ENCODE data around the gene NEURL4. TPM values are rescaled to one million over a fixed set of nuclear protein-coding genes. Genes with fewer than 3 reads are reported as not detected.

NEURL4 gene
- total and polyA plus RNA-seq, 2 donors (not counting 1 experiment from before 2014, with no cell fraction given): 54.6 to 85.2 TPM

GRCh38 chr17:7282752-7283321, 46.3 kb downstream of the NEURL4 start:
- peak overlapping the region; percentile 98 for H3K4me2 ChIP-seq (replicated peaks; ENCODE audit: low read depth, low read length, poor library complexity, severe bottlenecking)
- H3K4me3 ChIP-seq (ENCODE audit: control extremely low read depth in 1 of 5, extremely low read depth in 1 of 5, insufficient read depth in 1 of 5, low read depth in 2 of 5, low read length in 4 of 5): no peak overlapping the region
- DNase-seq (no peak), ATAC-seq (ENCODE audit: low read depth) (no peak)
- Mint-ChIP-seq H3K27me3 (peaks cover 30% of the 10 kb centered on the region), H3K4me1 (peaks cover 20% of the 10 kb centered on the region), H3K27ac (no peak overlapping the region), H3K4me3 (peak overlapping the region; percentile 35), H3K9me3 (ENCODE audit: insufficient read depth) (no peaks in the 10 kb centered on the region)
- H3K4me1 ChIP-seq (ENCODE audit: control insufficient read depth in 2 of 2, insufficient read depth in 2 of 2, low read length in 2 of 2): peaks cover 20 to 31% of the 10 kb centered on the region in 2 donors
- H2AFZ ChIP-seq (ENCODE audit: insufficient read depth, low read depth, low read length, poor library complexity, severe bottlenecking): no peak overlapping the region
- no peaks in the 10 kb centered on the region for H3K36me3 ChIP-seq (replicated peaks in 1 of 2; ENCODE audit: control extremely low read depth in 1 of 2, control insufficient read depth in 1 of 2, extremely low read depth in 1 of 2, insufficient read depth in 2 of 2, low read length in 1 of 2)
- no peak overlapping the region for H3K9ac ChIP-seq (ENCODE audit: low read length)
- POLR2A ChIA-PET: interaction anchor here (1.8 kb wide), 1 partner anchor 14 kb away, joined by 3 read pairs; no protein-coding TSS in a partner anchor
- no peak for TF ChIP-seq EZH2 (IDR thresholded peaks at IDR 0.05; ENCODE audit: borderline replicate concordance, insufficient read depth, low read depth, low read length, poor library complexity, severe bottlenecking)
- TF ChIP-seq, protein P1, sequence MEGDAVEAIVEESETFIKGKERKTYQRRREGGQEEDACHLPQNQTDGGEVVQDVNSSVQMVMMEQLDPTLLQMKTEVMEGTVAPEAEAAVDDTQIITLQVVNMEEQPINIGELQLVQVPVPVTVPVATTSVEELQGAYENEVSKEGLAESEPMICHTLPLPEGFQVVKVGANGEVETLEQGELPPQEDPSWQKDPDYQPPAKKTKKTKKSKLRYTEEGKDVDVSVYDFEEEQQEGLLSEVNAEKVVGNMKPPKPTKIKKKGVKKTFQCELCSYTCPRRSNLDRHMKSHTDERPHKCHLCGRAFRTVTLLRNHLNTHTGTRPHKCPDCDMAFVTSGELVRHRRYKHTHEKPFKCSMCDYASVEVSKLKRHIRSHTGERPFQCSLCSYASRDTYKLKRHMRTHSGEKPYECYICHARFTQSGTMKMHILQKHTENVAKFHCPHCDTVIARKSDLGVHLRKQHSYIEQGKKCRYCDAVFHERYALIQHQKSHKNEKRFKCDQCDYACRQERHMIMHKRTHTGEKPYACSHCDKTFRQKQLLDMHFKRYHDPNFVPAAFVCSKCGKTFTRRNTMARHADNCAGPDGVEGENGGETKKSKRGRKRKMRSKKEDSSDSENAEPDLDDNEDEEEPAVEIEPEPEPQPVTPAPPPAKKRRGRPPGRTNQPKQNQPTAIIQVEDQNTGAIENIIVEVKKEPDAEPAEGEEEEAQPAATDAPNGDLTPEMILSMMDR (IDR thresholded peaks at IDR 0.05): no peak
- CTCF ChIA-PET: interaction anchor here (0.7 to 10.9 kb wide), 6 partner anchors 15 to 237 kb away, joined by 3 to 115 read pairs (median 6); partner anchors contain the start of genes ACADVL and DLG4
- no peak overlapping the region for H3K27ac ChIP-seq (ENCODE audit: low read length in 2 of 2)
- peaks cover 0 to 18% (median 0%) of the 10 kb centered on the region in 3 donors for H3K9me3 ChIP-seq (ENCODE audit: control extremely low read depth in 1 of 3, control insufficient read depth in 2 of 3, insufficient read depth in 1 of 3, low read length in 2 of 3)
- H3K27me3 ChIP-seq (replicated peaks in 1 of 4; ENCODE audit: control extremely low read depth in 1 of 4, control insufficient read depth in 3 of 4, insufficient read depth in 4 of 4, low read length in 3 of 4): peaks cover 0 to 53% (median 13%) of the 10 kb centered on the region in 4 experiments
- 74% methylated on average over 5 of the region's 6 CpGs for WGBS (ENCODE audit: insufficient coverage)
- no peaks in the 10 kb centered on the region for H4K20me1 ChIP-seq (ENCODE audit: control insufficient read depth, insufficient read depth, low read length, poor library complexity, severe bottlenecking)
- no peaks in the 10 kb centered on the region for H3K79me2 ChIP-seq (ENCODE audit: control insufficient read depth, insufficient read depth, low read length)
- intact Hi-C loops (cut with micrococcal nuclease): no loop called here

Data from B cell (primary cell).